ENCODE data around the gene CNOT3. TPM values are rescaled to one million over a fixed set of nuclear protein-coding genes. Genes with fewer than 3 reads are reported as not detected.
A peak's percentile ranks its signal among the peaks of the same experiment; 100 is the strongest.

Gene CNOT3
- polyA plus RNA-seq, 1 of the 3 experiments (the other 2 are of a cell fraction), result 14.2 TPM

- Histone ChIP-seq H2AFZ (ENCODE audit: low read depth) (no peak overlapping the region), H3K27ac (ENCODE audit: low read depth in 2 of 2, low read length in 1 of 2) (no peak overlapping the region), H4K20me1 (ENCODE audit: insufficient read depth) (no peaks in the 10 kb centered on the region), H3K9me2 (no peaks in the 10 kb centered on the region), H3K27me3 (ENCODE audit: insufficient read depth) (no peaks in the 10 kb centered on the region), H3K4me1 (ENCODE audit: control insufficient read depth in 1 of 2, insufficient read depth in 2 of 2, low read depth in 1 of 2, low read length in 1 of 2) (peaks cover 0 to 11% of the 10 kb centered on the region in 2 experiments; a peak in 1 of 4 replicates), H3F3A (replicated peaks; ENCODE audit: insufficient read depth) (no peaks in the 10 kb centered on the region), H3K9me3 (no peaks in the 10 kb centered on the region), H3K4me3 (ENCODE audit: low read depth in 2 of 2, low read length in 1 of 2) (no peak overlapping the region), H3K79me2 (ENCODE audit: insufficient read depth) (peaks cover 9% of the 10 kb centered on the region; the same call in 1 of the 2 replicates), H3K36me3 (replicated peaks in 1 of 2; ENCODE audit: control insufficient read depth in 1 of 2, insufficient read depth in 2 of 2, low read length in 1 of 2) (no peaks in the 10 kb centered on the region), H3K9ac (no peak overlapping the region), H3K4me2 (no peak overlapping the region)
- 85% methylated on average over 25 of the region's 25 CpGs for WGBS (ENCODE audit: low lambda C conversion rate)
- ChIA-PET POLR2A (no interaction called here), CTCF (interaction anchor here (1.6 kb wide), 1 partner anchor 67 kb away, joined by 5 read pairs; no protein-coding TSS in a partner anchor)
- no peak for TF ChIP-seq EZH2phosphoT487 (IDR thresholded peaks at IDR 0.05; ENCODE audit: borderline replicate concordance, low read depth)
- no peak for TF ChIP-seq EP300 (IDR thresholded peaks at IDR 0.05; ENCODE audit: borderline replicate concordance in 1 of 2, low read depth in 1 of 2, low read length in 1 of 2)
- no peak for TF ChIP-seq ELF1 (IDR thresholded peaks at IDR 0.05)
- TF ChIP-seq IRF3 (IDR thresholded peaks at IDR 0.05; ENCODE audit: low read depth, low read length), result no peak
- no peak for TF ChIP-seq NRF1 (IDR thresholded peaks at IDR 0.05; ENCODE audit: low read depth, low read length)
- no peak for TF ChIP-seq GABPA (IDR thresholded peaks at IDR 0.05; ENCODE audit: low read depth)
- TF ChIP-seq POLR2AphosphoS5 (IDR thresholded peaks at IDR 0.05; ENCODE audit: low read depth, low read length), result no peak
- no peak for TF ChIP-seq FOSL2 (IDR thresholded peaks at IDR 0.05; ENCODE audit: borderline replicate concordance, low read depth)
- TF ChIP-seq SIN3A (IDR thresholded peaks at IDR 0.05; ENCODE audit: borderline replicate concordance, low read depth, low read length), result no peak
- TF ChIP-seq MEF2A (IDR thresholded peaks at IDR 0.05; ENCODE audit: borderline replicate concordance, low read depth), result no peak
- no peak for TF ChIP-seq FOXJ3 (CRISPR knock-in tag; IDR thresholded peaks at IDR 0.05)
- no peak for DNase-seq
Measured at GRCh38 chr19:54165222-54165621, 27.7 kb downstream of the CNOT3 start.

GRCh38 chr19:54168174-54168917 is 30.8 kb downstream of the CNOT3 start:
- H3K4me3 ChIP-seq (ENCODE audit: low read depth in 2 of 2, low read length in 1 of 2), result peak overlapping the region in 1 of 2 experiments; percentile 51; a peak in 1 of 4 replicates
- 4% methylated on average over 14 of the region's 25 CpGs for WGBS (ENCODE audit: low lambda C conversion rate)
- ChIA-PET POLR2A (no interaction called here), CTCF (interaction anchor here (0.7 to 2.9 kb wide), 11 partner anchors 9 to 66 kb away, joined by 3 to 13 read pairs (median 5); partner anchors contain the start of genes CNOT3, LENG1 and MBOAT7)
- H3K27ac ChIP-seq (ENCODE audit: low read depth in 2 of 2, low read length in 1 of 2), result no peak overlapping the region
- no peak overlapping the region for H3K9ac ChIP-seq
- no peaks in the 10 kb centered on the region for H3K27me3 ChIP-seq (ENCODE audit: insufficient read depth)
- H3F3A ChIP-seq (replicated peaks; ENCODE audit: insufficient read depth), result no peaks in the 10 kb centered on the region
- peaks cover 5 to 6% of the 10 kb centered on the region in 2 experiments; a peak in 2 of 4 replicates for H3K4me1 ChIP-seq (ENCODE audit: control insufficient read depth in 1 of 2, insufficient read depth in 2 of 2, low read depth in 1 of 2, low read length in 1 of 2)
- no peaks in the 10 kb centered on the region for H3K9me2 ChIP-seq
- no peak overlapping the region for H3K4me2 ChIP-seq
- peak; percentile 97 for DNase-seq
- no peaks in the 10 kb centered on the region for H3K36me3 ChIP-seq (replicated peaks in 1 of 2; ENCODE audit: control insufficient read depth in 1 of 2, insufficient read depth in 2 of 2, low read length in 1 of 2)
- H3K9me3 ChIP-seq, result no peaks in the 10 kb centered on the region
- H4K20me1 ChIP-seq (ENCODE audit: insufficient read depth), result no peaks in the 10 kb centered on the region
- H3K79me2 ChIP-seq (ENCODE audit: insufficient read depth), result no peaks in the 10 kb centered on the region
- H2AFZ ChIP-seq (ENCODE audit: low read depth), result no peak overlapping the region
- TF ChIP-seq USF1 (IDR thresholded peaks at IDR 0.05; ENCODE audit: borderline replicate concordance, low read depth) (no peak), CTCF (IDR thresholded peaks at IDR 0.05) (peak; percentile 82), MEF2A (IDR thresholded peaks at IDR 0.05; ENCODE audit: borderline replicate concordance, low read depth) (no peak), SMC3 (IDR thresholded peaks at IDR 0.05; ENCODE audit: low read depth, low read length) (peak; percentile 75), FOXM1 (IDR thresholded peaks at IDR 0.05; ENCODE audit: low read depth) (no peak), RFX5 (IDR thresholded peaks at IDR 0.05; ENCODE audit: low read length) (no peak), GABPA (IDR thresholded peaks at IDR 0.05; ENCODE audit: low read depth) (no peak), PBX3 (IDR thresholded peaks at IDR 0.05) (no peak), NFIC (IDR thresholded peaks at IDR 0.05; ENCODE audit: borderline replicate concordance) (no peak), POLR2AphosphoS5 (IDR thresholded peaks at IDR 0.05; ENCODE audit: low read depth, low read length) (no peak), RAD21 (IDR thresholded peaks at IDR 0.05; ENCODE audit: low read length) (peak; percentile 73), NRF1 (IDR thresholded peaks at IDR 0.05; ENCODE audit: low read depth, low read length) (no peak), YY1 (IDR thresholded peaks at IDR 0.05; ENCODE audit: low read depth) (no peak), FOSL2 (IDR thresholded peaks at IDR 0.05; ENCODE audit: borderline replicate concordance, low read depth) (no peak), EP300 (IDR thresholded peaks at IDR 0.05; ENCODE audit: borderline replicate concordance in 1 of 2, low read depth in 1 of 2, low read length in 1 of 2) (no peak)
